Activated CD4-positive, alpha-beta T cell treated with anti-CD3 and anti-CD28 coated beads for 4 hours (primary cell): ENCODE results near the gene TAPT1.
A peak's percentile ranks its signal among the peaks of the same experiment; 100 is the strongest.

ENCODE experiments used
- DNase-seq, 2 donors: peaks; one replicate each; pipeline ENCODE4 v3.0.0-alpha.2; 2020

The TAPT1 gene

DNA sequence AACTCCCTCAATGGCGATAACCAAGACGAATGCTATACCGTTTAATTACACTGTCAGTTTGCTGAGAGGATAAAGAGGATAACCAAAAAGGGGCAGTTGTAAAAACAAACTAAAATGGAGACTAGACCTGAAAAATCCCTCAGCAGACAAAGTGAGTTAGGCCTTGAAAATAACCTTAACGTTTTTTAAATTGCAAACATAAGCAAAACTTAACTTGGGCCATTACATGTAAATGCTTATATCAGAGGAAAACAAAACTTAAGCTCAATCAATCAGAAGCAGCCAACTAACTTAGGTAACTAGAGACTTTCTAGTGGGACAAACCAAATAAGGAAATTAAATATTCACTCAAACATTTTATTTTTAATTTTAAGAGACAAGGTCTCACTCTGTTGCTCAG, 17.0 kb upstream of the TAPT1 start:
- no peak for DNase-seq

DNA sequence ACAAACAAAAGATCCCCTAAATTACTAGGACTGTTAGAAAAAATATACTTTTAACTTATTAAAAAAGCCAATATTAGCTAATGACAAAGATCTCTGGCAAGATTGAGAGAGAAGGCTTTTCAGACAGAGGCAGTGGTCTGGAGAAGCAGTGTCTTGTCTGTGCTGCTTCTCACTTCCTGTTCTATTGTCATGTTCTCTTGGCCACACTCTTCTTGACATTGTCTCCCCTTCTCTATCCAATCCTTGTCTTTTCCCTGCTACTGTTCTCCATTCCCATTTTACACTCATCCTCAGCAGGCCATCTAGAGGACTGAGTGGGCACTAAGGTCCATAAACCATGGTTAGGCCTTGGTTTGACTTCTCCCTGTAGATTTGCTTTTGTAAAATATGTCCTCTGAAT, 14.0 kb upstream of the TAPT1 start:
- DNase-seq, result no peak

- no peak for DNase-seq
Measured at GRCh38 chr4:16239086-16239485, 12.8 kb upstream of the TAPT1 start.

DNA sequence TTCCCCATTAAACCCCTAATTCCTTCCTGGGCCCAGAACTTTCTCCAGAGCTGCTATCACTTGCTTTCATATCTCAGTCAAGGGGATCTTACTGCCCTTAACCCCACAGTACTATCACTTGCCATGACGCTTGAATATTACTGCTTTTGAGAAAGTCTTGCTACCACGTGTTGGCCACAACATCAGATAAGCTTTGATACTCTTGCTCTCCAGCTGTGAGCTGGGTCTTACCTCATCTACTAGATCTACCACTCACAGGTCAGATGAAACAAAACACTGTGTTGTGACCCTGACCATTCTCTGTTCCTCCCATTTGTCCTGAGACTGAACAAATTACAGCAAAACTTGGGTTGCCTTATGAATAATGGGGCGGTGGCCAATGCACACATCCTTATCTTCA, 12.1 kb upstream of the TAPT1 start:
- no peak for DNase-seq

- no peak for DNase-seq
Measured at GRCh38 chr4:16237715-16238114, 11.4 kb upstream of the TAPT1 start.

- no peak for DNase-seq
Measured at GRCh38 chr4:16236402-16237023, 10.2 kb upstream of the TAPT1 start.

GRCh38 chr4:16235209-16235608, 8.9 kb upstream of the TAPT1 start:
- no peak for DNase-seq

DNA sequence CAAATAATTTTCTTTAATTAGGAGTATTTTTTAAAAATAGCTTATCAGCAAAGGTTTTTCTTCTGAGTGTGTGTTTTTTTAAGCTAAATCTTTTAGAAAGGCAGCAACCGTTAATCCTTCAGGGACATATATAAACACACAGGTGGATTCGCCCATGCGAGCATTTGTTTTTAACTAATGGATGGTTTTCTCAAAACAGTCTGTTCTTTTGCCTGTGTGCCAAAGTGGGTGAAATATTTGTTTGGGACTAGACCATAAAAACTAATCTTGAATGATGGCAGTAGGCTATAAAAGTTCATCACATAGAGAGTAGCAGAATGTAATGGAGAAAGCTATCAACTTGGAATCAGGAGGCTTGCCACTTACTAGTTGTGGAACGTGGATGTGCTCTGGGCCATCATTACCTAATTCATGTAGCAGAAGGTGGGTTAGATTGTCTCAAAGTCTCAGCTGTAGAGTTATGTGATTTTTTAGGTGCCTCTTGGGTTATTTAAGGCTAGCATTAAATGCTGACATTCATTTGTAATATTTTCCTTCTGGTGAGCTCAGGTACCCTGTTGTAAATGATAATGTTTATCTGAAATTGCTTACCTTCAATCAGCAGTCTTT, 7.4 kb upstream of the TAPT1 start:
- no peak for DNase-seq

- no peak for DNase-seq
Measured at GRCh38 chr4:16231570-16232245, 5.4 kb upstream of the TAPT1 start.

DNA sequence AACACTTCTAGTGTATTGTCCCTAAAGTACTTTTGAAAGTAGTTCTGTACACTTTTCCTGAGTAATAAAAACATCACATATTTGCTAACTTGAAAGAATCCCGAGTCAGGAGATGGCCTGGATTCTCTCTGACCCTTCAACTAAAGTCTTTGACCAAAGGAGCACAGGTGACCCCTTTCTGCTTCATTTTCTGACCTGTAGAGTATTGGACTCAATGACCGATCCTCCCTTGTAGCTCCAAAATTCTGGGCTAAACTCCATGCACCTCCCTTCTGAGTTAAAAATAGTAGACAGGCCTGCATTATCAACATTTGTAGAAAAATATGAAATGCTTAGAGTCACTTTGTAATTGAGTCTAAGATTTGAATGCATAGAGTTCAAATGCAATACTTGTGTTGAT, 4.0 kb upstream of the TAPT1 start:
- DNase-seq, result no peak

GRCh38 chr4:16229604-16230003, 3.3 kb upstream of the TAPT1 start:
- no peak for DNase-seq

GRCh38 chr4:16227462-16227868, 1.2 kb upstream of the TAPT1 start:
- DNase-seq, result peak in 1 of 2 donors; percentile 11

DNA sequence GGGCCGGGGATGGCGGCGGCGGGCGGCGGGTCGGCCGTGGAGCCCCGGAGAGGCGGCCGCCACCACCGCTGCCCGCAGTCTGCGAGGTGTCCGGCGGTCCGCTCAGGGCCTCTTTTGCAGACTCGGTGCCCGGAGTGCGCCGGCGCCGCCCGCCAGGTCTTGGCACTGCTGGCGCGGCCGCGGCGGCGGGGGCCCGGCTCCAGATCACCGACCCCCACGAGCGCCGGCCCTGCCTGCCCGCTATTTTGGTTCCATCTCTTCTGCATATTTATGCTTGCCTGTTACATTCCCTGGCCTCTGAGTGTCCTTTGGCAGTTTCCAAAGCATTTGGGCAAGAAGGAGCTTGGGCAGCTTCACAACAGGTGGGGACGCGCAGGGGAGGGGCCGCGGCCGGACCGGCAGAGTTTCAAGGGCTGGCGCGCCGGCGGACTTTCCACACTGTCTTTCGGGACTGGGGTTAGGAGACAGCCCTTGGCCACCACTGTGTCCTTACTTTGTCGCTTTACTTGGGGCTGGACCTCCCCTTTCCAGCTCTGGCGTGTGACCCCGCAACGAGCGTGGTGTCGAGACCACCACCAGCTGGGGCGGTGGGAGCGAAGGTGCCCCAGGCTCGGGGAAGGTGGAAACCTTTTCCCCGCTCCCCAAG, 668 bp upstream of the TAPT1 start:
- DNase-seq, result peak; percentile 26 to 38

DNA sequence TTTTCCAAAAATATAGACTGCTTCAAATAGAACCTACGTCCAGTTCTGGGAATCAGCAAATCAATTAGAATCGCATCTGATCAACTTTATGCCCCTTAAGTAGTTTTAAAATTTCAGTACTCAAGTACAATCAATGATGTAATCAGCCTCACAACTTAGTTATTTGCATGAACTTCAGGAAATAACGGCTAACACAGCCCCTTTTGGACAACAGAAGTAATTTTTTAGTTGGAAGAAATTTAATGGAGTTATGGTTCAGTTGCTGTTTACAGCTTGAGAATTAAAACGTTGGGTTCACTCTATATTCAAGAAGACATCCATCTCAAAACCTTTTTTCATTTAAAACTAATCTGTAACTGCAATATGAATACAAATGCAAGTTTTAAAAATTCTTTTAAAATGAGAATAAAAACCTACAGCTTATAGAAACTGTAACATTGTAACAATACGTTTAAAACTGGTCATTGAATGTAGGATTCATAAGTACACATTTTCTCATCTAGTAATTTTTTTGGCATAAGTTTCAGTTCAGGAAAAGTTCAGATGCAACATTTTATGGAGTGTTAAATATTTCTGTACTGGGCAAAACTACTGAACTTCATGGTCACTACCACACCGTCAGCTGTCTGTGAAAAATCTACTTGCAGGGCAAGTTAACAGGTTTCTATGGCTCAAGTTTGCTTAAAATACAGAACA, 956 bp downstream of the TAPT1 start:
- no peak for DNase-seq

GRCh38 chr4:16224264-16225166, 1.8 kb downstream of the TAPT1 start:
- DNase-seq, result no peak

GRCh38 chr4:16222957-16223527, 3.2 kb downstream of the TAPT1 start:
- no peak for DNase-seq

- no peak for DNase-seq
Measured at GRCh38 chr4:16218950-16219349, 7.3 kb downstream of the TAPT1 start.

GRCh38 chr4:16217300-16218051, 8.8 kb downstream of the TAPT1 start:
- no peak for DNase-seq

GRCh38 chr4:16213121-16213520, 13.2 kb downstream of the TAPT1 start:
- no peak for DNase-seq

DNA sequence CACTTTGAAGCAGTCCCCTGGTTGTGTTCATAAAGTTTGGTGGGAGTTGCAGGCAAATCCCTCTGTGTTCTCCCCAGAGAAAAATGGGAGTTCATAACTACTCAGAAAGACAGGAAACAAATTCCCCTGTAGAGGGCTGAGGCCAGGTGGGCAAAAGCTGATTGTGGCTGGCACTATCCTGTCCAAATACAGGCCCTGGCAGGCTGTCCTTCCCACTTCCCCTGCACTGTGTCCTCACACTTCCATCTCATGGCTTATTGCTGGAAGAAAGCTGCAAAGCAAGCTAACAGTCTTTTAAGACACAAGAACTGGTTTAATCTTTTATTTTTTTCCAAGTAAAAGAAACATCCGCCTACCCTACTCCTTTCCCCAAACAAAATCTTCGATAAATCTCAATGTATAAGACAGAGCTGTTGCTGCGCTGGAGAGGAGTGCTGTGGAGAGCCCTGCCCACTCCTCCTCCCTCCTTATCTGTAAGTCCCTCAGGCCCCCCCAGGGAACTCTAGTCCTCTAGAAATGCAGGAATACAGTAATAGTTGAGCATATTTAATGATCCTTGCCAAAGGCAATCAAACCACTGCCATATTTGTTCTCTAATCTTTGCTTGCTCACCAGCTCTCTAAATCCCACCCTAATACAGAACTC, 14.0 kb downstream of the TAPT1 start:
- no peak for DNase-seq

- DNase-seq, result no peak
Measured at GRCh38 chr4:16207409-16207808, 18.9 kb downstream of the TAPT1 start.
